Measurements from ENCODE around the gene HIP1R. TPM values are rescaled to one million over a fixed set of nuclear protein-coding genes. Genes with fewer than 3 reads are reported as not detected.

Gene HIP1R
- total RNA-seq, 1 donor from 2014 or later = 117 TPM

DNA sequence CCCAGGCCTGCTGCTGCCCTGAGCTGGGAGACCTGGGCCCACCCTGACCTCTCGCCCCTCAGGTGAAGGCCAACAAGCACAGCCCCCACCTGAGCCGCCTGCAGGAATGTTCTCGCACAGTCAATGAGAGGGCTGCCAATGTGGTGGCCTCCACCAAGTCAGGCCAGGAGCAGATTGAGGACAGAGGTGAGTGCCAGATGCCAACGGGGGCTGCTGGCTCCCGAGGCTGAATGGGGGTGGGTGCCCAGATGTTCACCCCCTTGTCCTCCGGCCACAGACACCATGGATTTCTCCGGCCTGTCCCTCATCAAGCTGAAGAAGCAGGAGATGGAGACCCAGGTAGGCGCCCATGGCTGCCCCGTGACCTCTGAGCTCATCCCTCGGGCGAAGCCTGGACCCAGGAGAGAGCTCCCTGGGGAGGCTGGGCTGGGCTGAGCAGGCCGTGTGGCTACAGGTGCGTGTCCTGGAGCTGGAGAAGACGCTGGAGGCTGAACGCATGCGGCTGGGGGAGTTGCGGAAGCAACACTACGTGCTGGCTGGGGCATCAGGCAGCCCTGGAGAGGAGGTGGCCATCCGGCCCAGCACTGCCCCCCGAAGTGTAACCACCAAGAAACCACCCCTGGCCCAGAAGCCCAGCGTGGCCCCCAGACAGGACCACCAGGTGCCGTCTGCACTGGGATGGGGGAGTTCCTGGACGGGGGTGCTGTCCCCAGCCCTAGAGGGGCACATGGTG is 25.8 kb downstream of the HIP1R start:
- peaks cover 15% of the 10 kb centered on the region for H3K36me3 Mint-ChIP-seq (ENCODE audit: low read depth, unreplicated experiment)
- H3K4me3 Mint-ChIP-seq (ENCODE audit: unreplicated experiment) = no peak overlapping the region
- no peaks in the 10 kb centered on the region for H3K4me1 Mint-ChIP-seq (ENCODE audit: unreplicated experiment)
- no peaks in the 10 kb centered on the region for H3K9me3 Mint-ChIP-seq (ENCODE audit: unreplicated experiment)
- no peak for TF ChIP-seq CTCF (IDR thresholded peaks at IDR 0.05; ENCODE audit: unreplicated experiment)
- peaks cover 3% of the 10 kb centered on the region for H3K27me3 Mint-ChIP-seq (ENCODE audit: unreplicated experiment)
- no peak overlapping the region for H3K27ac Mint-ChIP-seq (ENCODE audit: unreplicated experiment)
- DNase-seq (ENCODE audit: low spot score) = no peak

- Mint-ChIP-seq H3K9me3 (ENCODE audit: unreplicated experiment) (no peaks in the 10 kb centered on the region), H3K4me3 (ENCODE audit: unreplicated experiment) (no peak overlapping the region), H3K27me3 (ENCODE audit: unreplicated experiment) (peaks cover 3% of the 10 kb centered on the region), H3K27ac (ENCODE audit: unreplicated experiment) (no peak overlapping the region), H3K4me1 (ENCODE audit: unreplicated experiment) (no peaks in the 10 kb centered on the region), H3K36me3 (ENCODE audit: low read depth, unreplicated experiment) (peaks cover 15% of the 10 kb centered on the region)
- no peak for DNase-seq (ENCODE audit: low spot score)
- no peak for TF ChIP-seq CTCF (IDR thresholded peaks at IDR 0.05; ENCODE audit: unreplicated experiment)
Measured at GRCh38 chr12:122861587-122861970, 26.3 kb downstream of the HIP1R start.

- H3K27ac Mint-ChIP-seq (ENCODE audit: unreplicated experiment) = no peak overlapping the region
- H3K4me1 Mint-ChIP-seq (ENCODE audit: unreplicated experiment) = no peaks in the 10 kb centered on the region
- H3K4me3 Mint-ChIP-seq (ENCODE audit: unreplicated experiment) = no peak overlapping the region
- no peaks in the 10 kb centered on the region for H3K9me3 Mint-ChIP-seq (ENCODE audit: unreplicated experiment)
- no peak for DNase-seq (ENCODE audit: low spot score)
- TF ChIP-seq CTCF (IDR thresholded peaks at IDR 0.05; ENCODE audit: unreplicated experiment) = no peak
- H3K36me3 Mint-ChIP-seq (ENCODE audit: low read depth, unreplicated experiment) = peaks cover 16% of the 10 kb centered on the region
- H3K27me3 Mint-ChIP-seq (ENCODE audit: unreplicated experiment) = peaks cover 6% of the 10 kb centered on the region
Measured at GRCh38 chr12:122862110-122862634, 26.9 kb downstream of the HIP1R start.

DNA sequence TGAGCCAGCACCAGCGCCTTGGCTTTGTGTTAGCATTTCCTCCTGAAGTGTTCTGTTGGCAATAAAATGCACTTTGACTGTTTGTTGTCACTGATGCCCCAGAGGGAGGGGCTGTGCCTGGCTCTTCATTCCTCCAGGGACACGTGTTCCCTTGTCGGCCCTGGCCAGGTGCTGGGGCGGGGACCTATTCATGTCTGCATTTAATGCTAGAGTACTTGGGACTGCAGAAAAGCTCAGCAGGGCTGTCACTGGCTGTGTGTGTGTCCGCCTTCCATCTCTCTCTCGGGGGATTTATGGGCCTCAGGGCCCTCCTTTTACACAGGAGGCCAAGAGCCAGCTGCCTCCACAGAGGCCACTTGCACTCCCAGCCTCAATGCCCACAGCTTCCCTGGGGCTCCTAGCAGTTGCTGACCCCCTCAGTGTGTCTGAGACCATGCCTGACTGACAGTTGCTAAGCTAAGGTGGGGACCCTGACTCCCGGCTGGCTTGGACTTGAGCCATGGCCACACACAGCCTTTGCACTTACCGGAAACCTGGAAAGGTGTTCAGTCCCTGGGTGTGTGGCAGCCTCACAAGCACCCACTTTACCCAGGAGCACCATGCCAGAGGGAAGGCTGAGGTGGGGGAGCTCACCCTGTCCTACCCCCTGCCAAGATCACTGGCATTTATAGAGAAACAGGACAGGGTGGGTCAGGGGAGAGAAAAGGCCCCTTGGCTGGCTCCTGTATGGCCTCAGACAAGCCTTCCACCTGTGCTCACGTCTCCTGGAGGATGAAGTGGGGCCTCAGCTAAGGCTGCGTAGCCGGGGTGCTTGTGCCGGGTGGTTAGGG is 27.8 kb downstream of the HIP1R start:
- no peak overlapping the region for H3K4me3 Mint-ChIP-seq (ENCODE audit: unreplicated experiment)
- no peak overlapping the region for H3K27ac Mint-ChIP-seq (ENCODE audit: unreplicated experiment)
- H3K27me3 Mint-ChIP-seq (ENCODE audit: unreplicated experiment) = peaks cover 6% of the 10 kb centered on the region
- peaks cover 10% of the 10 kb centered on the region for H3K36me3 Mint-ChIP-seq (ENCODE audit: low read depth, unreplicated experiment)
- TF ChIP-seq CTCF (IDR thresholded peaks at IDR 0.05; ENCODE audit: unreplicated experiment) = no peak
- no peak for DNase-seq (ENCODE audit: low spot score)
- H3K9me3 Mint-ChIP-seq (ENCODE audit: unreplicated experiment) = no peaks in the 10 kb centered on the region
- no peaks in the 10 kb centered on the region for H3K4me1 Mint-ChIP-seq (ENCODE audit: unreplicated experiment)

DNA sequence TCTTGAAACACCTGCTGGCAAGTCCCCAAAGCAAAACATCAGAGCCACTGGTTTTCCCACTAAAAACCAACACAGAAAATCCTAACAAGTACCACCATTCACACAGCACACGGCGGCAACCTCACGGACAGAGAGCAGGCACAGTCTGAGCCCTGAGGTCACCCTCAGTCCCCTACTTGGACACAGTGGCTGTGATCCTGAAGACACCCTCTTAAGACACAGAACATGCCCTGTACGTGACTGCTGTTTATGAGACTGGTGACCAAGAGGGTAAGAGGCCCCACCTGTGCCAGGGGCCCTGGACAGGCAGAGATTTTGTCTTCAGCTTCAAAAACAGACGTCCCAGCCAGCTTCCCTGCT is 29.6 kb downstream of the HIP1R start:
- H3K27me3 Mint-ChIP-seq (ENCODE audit: unreplicated experiment) = peaks cover 9% of the 10 kb centered on the region
- peaks cover 24% of the 10 kb centered on the region for H3K36me3 Mint-ChIP-seq (ENCODE audit: low read depth, unreplicated experiment)
- no peak for TF ChIP-seq CTCF (IDR thresholded peaks at IDR 0.05; ENCODE audit: unreplicated experiment)
- no peak for DNase-seq (ENCODE audit: low spot score)
- H3K4me3 Mint-ChIP-seq (ENCODE audit: unreplicated experiment) = no peak overlapping the region
- H3K9me3 Mint-ChIP-seq (ENCODE audit: unreplicated experiment) = no peaks in the 10 kb centered on the region
- H3K4me1 Mint-ChIP-seq (ENCODE audit: unreplicated experiment) = no peaks in the 10 kb centered on the region
- peak overlapping the region; percentile 64 for H3K27ac Mint-ChIP-seq (ENCODE audit: unreplicated experiment)
